ENCODE results near the gene CDH8.

CDH8 gene

DNA sequence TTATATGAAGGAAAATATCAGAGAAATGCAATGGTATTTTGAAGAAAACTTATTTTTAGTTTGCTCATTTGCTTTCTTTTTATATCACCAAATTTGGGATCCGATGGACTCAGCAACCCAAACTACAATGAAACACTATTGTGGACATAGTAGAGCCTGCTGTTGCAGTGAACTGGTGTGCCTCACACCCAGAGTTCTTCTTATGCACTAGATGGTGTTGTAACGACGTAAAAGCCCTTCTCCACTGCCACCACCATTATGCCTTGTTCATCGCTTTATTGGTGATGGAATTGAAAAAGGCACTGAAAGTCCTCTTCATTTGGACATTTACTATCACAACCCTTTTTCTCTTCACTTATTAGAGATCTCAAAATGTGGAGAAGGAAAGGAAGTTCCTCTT, 381.3 kb downstream of the CDH8 start:
- ATAC-seq (ENCODE audit: insufficient read depth, low read depth) (no peak), DNase-seq (no peak)
- Histone ChIP-seq H3K27me3 (ENCODE audit: insufficient read depth, low read length, poor library complexity) (no peaks in the 10 kb centered on the region), H3K9ac (ENCODE audit: low read depth, low read length) (no peak overlapping the region), H3K4me2 (ENCODE audit: insufficient read depth, low read length) (no peak overlapping the region), H3K36me3 (ENCODE audit: insufficient read depth, low read length) (no peaks in the 10 kb centered on the region), H3K27ac (ENCODE audit: low read length) (no peak overlapping the region), H3K9me3 (ENCODE audit: insufficient read depth, low read length, severe bottlenecking) (peaks cover 2% of the 10 kb centered on the region), H3K79me2 (ENCODE audit: insufficient read depth, low read length) (no peaks in the 10 kb centered on the region), H3K4me1 (ENCODE audit: insufficient read depth, low read length) (no peaks in the 10 kb centered on the region), H2AFZ (ENCODE audit: low read depth, low read length) (no peak overlapping the region), H4K20me1 (ENCODE audit: insufficient read depth, low read length) (no peaks in the 10 kb centered on the region), H3K4me3 (ENCODE audit: low read depth in 1 of 2, low read length in 2 of 2) (no peak overlapping the region)
- TF ChIP-seq, protein P1, sequence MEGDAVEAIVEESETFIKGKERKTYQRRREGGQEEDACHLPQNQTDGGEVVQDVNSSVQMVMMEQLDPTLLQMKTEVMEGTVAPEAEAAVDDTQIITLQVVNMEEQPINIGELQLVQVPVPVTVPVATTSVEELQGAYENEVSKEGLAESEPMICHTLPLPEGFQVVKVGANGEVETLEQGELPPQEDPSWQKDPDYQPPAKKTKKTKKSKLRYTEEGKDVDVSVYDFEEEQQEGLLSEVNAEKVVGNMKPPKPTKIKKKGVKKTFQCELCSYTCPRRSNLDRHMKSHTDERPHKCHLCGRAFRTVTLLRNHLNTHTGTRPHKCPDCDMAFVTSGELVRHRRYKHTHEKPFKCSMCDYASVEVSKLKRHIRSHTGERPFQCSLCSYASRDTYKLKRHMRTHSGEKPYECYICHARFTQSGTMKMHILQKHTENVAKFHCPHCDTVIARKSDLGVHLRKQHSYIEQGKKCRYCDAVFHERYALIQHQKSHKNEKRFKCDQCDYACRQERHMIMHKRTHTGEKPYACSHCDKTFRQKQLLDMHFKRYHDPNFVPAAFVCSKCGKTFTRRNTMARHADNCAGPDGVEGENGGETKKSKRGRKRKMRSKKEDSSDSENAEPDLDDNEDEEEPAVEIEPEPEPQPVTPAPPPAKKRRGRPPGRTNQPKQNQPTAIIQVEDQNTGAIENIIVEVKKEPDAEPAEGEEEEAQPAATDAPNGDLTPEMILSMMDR (IDR thresholded peaks at IDR 0.05; ENCODE audit: borderline replicate concordance, extremely low read depth, low read length, poor library complexity, severe bottlenecking) = no peak
- no peak for TF ChIP-seq EZH2 (IDR thresholded peaks at IDR 0.05; ENCODE audit: borderline replicate concordance, low read depth, low read length, severe bottlenecking)

DNA sequence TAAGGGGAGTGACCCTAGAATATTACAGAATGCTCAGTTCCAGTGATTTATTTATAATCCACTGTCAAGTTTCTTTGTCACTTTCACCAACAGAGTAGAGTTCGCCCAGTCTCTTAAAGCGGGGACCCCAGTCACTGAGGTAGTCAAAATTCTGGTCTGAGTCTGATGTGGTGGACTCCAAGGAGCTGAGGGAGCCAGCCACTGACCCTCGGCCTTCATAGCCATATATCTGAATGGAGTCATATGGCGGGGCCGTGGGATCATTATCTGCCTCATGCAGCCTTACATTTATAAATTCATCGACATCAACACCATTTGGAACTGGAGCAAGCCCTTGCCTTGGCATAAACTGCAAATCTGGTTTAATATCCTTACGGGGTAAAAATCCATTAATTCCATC, 382.7 kb downstream of the CDH8 start:
- ATAC-seq (ENCODE audit: insufficient read depth, low read depth) (no peak), DNase-seq (no peak)
- H3K9me3 ChIP-seq (ENCODE audit: insufficient read depth, low read length, severe bottlenecking) = peaks cover 2% of the 10 kb centered on the region
- no peaks in the 10 kb centered on the region for H3K36me3 ChIP-seq (ENCODE audit: insufficient read depth, low read length)
- H3K79me2 ChIP-seq (ENCODE audit: insufficient read depth, low read length) = no peaks in the 10 kb centered on the region
- H3K4me2 ChIP-seq (ENCODE audit: insufficient read depth, low read length) = no peak overlapping the region
- no peaks in the 10 kb centered on the region for H3K27me3 ChIP-seq (ENCODE audit: insufficient read depth, low read length, poor library complexity)
- H3K27ac ChIP-seq (ENCODE audit: low read length) = no peak overlapping the region
- H3K4me3 ChIP-seq (ENCODE audit: low read depth in 1 of 2, low read length in 2 of 2) = no peak overlapping the region
- H3K4me1 ChIP-seq (ENCODE audit: insufficient read depth, low read length) = no peaks in the 10 kb centered on the region
- H4K20me1 ChIP-seq (ENCODE audit: insufficient read depth, low read length) = no peaks in the 10 kb centered on the region
- TF ChIP-seq, protein P1 (IDR thresholded peaks at IDR 0.05; ENCODE audit: borderline replicate concordance, extremely low read depth, low read length, poor library complexity, severe bottlenecking) = no peak
- no peak for TF ChIP-seq EZH2 (IDR thresholded peaks at IDR 0.05; ENCODE audit: borderline replicate concordance, low read depth, low read length, severe bottlenecking)
- H2AFZ ChIP-seq (ENCODE audit: low read depth, low read length) = no peak overlapping the region
- H3K9ac ChIP-seq (ENCODE audit: low read depth, low read length) = no peak overlapping the region

DNA sequence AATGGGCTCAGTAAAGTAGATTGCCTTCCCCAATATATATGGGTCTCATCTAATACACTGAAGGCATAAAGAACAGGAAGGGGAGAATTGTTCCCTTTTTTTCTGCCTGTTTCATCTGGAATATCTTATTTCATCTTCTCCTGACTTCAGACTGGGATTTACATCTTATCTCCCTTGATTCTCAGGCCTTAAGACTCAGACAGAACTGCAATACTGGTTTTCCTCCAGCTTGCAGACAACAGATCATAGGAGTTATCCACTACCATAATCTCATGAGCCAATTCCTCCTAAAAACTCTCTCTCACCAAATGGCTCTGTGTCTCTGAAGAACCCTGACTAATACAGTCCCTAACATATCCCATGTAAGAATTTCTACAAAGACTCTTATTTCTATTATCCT, 390.7 kb downstream of the CDH8 start:
- Histone ChIP-seq H3K79me2 (ENCODE audit: insufficient read depth, low read length) (no peaks in the 10 kb centered on the region), H3K27me3 (ENCODE audit: insufficient read depth, low read length, poor library complexity) (no peaks in the 10 kb centered on the region), H3K9ac (ENCODE audit: low read depth, low read length) (no peak overlapping the region), H3K9me3 (ENCODE audit: insufficient read depth, low read length, severe bottlenecking) (no peaks in the 10 kb centered on the region), H3K4me2 (ENCODE audit: insufficient read depth, low read length) (no peak overlapping the region), H3K36me3 (ENCODE audit: insufficient read depth, low read length) (no peaks in the 10 kb centered on the region), H3K4me1 (ENCODE audit: insufficient read depth, low read length) (no peaks in the 10 kb centered on the region), H3K27ac (ENCODE audit: low read length) (no peak overlapping the region), H3K4me3 (ENCODE audit: low read depth in 1 of 2, low read length in 2 of 2) (no peak overlapping the region), H2AFZ (ENCODE audit: low read depth, low read length) (no peak overlapping the region), H4K20me1 (ENCODE audit: insufficient read depth, low read length) (no peaks in the 10 kb centered on the region)
- ATAC-seq (ENCODE audit: insufficient read depth, low read depth) (no peak), DNase-seq (no peak)
- no peak for TF ChIP-seq EZH2 (IDR thresholded peaks at IDR 0.05; ENCODE audit: borderline replicate concordance, low read depth, low read length, severe bottlenecking)
- TF ChIP-seq, protein P1 (IDR thresholded peaks at IDR 0.05; ENCODE audit: borderline replicate concordance, extremely low read depth, low read length, poor library complexity, severe bottlenecking) = no peak

DNA sequence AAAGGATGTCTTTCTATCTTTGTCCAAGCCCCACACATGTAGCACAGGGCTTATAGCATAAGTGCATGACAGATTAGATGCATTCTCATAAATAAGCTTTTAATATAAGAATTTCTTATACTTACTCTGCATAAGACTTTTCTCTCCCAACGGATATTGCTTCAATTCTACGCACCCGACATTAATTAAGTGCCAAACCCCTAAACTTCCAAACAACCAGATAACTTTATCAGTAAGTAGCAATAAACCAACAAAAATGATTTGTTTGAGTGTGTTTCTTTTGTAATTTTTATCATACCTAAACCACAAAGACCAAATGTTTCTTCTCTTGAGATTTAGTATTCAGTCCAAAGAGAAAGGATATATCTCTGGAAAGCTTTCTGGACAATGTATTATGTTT, 391.5 kb downstream of the CDH8 start:
- Histone ChIP-seq H3K4me3 (ENCODE audit: low read depth in 1 of 2, low read length in 2 of 2) (no peak overlapping the region), H3K9ac (ENCODE audit: low read depth, low read length) (no peak overlapping the region), H3K27ac (ENCODE audit: low read length) (no peak overlapping the region), H3K36me3 (ENCODE audit: insufficient read depth, low read length) (no peaks in the 10 kb centered on the region), H3K4me2 (ENCODE audit: insufficient read depth, low read length) (no peak overlapping the region), H3K9me3 (ENCODE audit: insufficient read depth, low read length, severe bottlenecking) (no peaks in the 10 kb centered on the region), H4K20me1 (ENCODE audit: insufficient read depth, low read length) (no peaks in the 10 kb centered on the region), H3K79me2 (ENCODE audit: insufficient read depth, low read length) (no peaks in the 10 kb centered on the region), H2AFZ (ENCODE audit: low read depth, low read length) (no peak overlapping the region), H3K4me1 (ENCODE audit: insufficient read depth, low read length) (no peaks in the 10 kb centered on the region), H3K27me3 (ENCODE audit: insufficient read depth, low read length, poor library complexity) (no peaks in the 10 kb centered on the region)
- TF ChIP-seq EZH2 (IDR thresholded peaks at IDR 0.05; ENCODE audit: borderline replicate concordance, low read depth, low read length, severe bottlenecking) = no peak
- TF ChIP-seq, protein P1 (IDR thresholded peaks at IDR 0.05; ENCODE audit: borderline replicate concordance, extremely low read depth, low read length, poor library complexity, severe bottlenecking) = no peak
- DNase-seq (no peak), ATAC-seq (ENCODE audit: insufficient read depth, low read depth) (no peak)

Measured in DND-41 (cell line).